Lower leg skin (tissue), 3 donors: ENCODE results near the gene MCOLN2.

ENCODE experiments used
- CTCF ChIP-seq, 3 donors: fragments of 450-650 bp; IDR thresholded peaks; one replicate each; pipeline ENCODE4 v1.5.1; 2016; ENCODE audit warnings: antibody characterized with exemption in 3 of 3, mild to moderate bottlenecking in 3 of 3, moderate library complexity in 2 of 3
- POLR2A ChIP-seq, 2 donors: fragments of 450-650 bp; IDR thresholded peaks; one replicate each; pipeline ENCODE4 v1.6.1; 2016 to 2017; ENCODE audit warnings: antibody characterized with exemption in 2 of 2, mild to moderate bottlenecking in 1 of 2, moderate library complexity in 1 of 2

- TF ChIP-seq CTCF (IDR thresholded peaks at IDR 0.05) (no peak), POLR2A (IDR thresholded peaks at IDR 0.05) (no peak)
Measured at GRCh38 chr1:84947536-84948410, 49.1 kb downstream of the MCOLN2 start.
